ENCODE measurements around the gene ABO. TPM values are rescaled to one million over a fixed set of nuclear protein-coding genes. Genes with fewer than 3 reads are reported as not detected.

ABO gene
- total RNA-seq, 1 experiment from 2014 or later: 0.37 TPM

- no peak overlapping the region for H2AK5ac ChIP-seq (ENCODE audit: insufficient read length, low read length)
- no peak overlapping the region for H3K56ac ChIP-seq (ENCODE audit: insufficient read length, low read depth, low read length)
- H3K9me3 ChIP-seq (ENCODE audit: control insufficient read depth, low read depth, low read length): no peaks in the 10 kb centered on the region
- Mint-ChIP-seq H3K4me3 (no peak overlapping the region), H3K36me3 (ENCODE audit: insufficient read depth in 1 of 3, low read depth in 3 of 3) (peaks cover 9 to 10% (median 9%) of the 10 kb centered on the region in 3 experiments; a peak in 6 of 7 replicates), H3K4me1 (no peaks in the 10 kb centered on the region), H3K9me3 (peaks cover 10 to 12% of the 10 kb centered on the region in 2 experiments), H3K27ac (no peak overlapping the region; a peak in 1 of 7 replicates), H3K27me3 (ENCODE audit: low read depth) (peaks cover 38% of the 10 kb centered on the region)
- H3T11ph ChIP-seq (ENCODE audit: low read length): no peak overlapping the region
- no peak overlapping the region for H2AFZ ChIP-seq (ENCODE audit: low read length)
- no peak overlapping the region for H2BK5ac ChIP-seq (ENCODE audit: insufficient read length, low read length)
- TF ChIP-seq CTCF (conservative IDR thresholded peaks at IDR 0.05): no peak
- H3K23me2 ChIP-seq (ENCODE audit: insufficient read length, low read depth, low read length, poor library complexity, severe bottlenecking): no peaks in the 10 kb centered on the region
- H3K14ac ChIP-seq (ENCODE audit: insufficient read depth, low read length): no peak overlapping the region
- no peak overlapping the region for H2BK15ac ChIP-seq (ENCODE audit: low read depth, low read length)
- no peak overlapping the region for H3K27ac ChIP-seq (ENCODE audit: insufficient read length, low read depth, low read length)
- no peaks in the 10 kb centered on the region for H4K20me1 ChIP-seq (ENCODE audit: control insufficient read depth, insufficient read depth, insufficient read length)
- H3K9ac ChIP-seq (ENCODE audit: extremely low read depth, insufficient read length, low read length): no peak overlapping the region
- H2BK20ac ChIP-seq (ENCODE audit: low read depth, low read length, poor library complexity, severe bottlenecking): no peak overlapping the region
- H4K5ac ChIP-seq (ENCODE audit: insufficient read length, low read depth, low read length): no peak overlapping the region
- no peak overlapping the region for H3K4ac ChIP-seq (ENCODE audit: low read depth, low read length)
- no peaks in the 10 kb centered on the region for H3K79me2 ChIP-seq (ENCODE audit: insufficient read depth, low read length)
- no peak for DNase-seq
- H3K4me2 ChIP-seq (ENCODE audit: insufficient read depth, insufficient read length, low read length): no peak overlapping the region
- no peak overlapping the region for H3K18ac ChIP-seq (ENCODE audit: insufficient read length, low read depth, low read length)
- H3K27me3 ChIP-seq (ENCODE audit: insufficient read depth, low read length): no peaks in the 10 kb centered on the region
- H4K8ac ChIP-seq (replicated peaks; ENCODE audit: insufficient read length, low read depth, low read length): no peak overlapping the region
- H2BK120ac ChIP-seq (ENCODE audit: low read depth, low read length, poor library complexity, severe bottlenecking): no peak overlapping the region
- no peaks in the 10 kb centered on the region for H3K79me1 ChIP-seq (ENCODE audit: insufficient read depth, low read depth, low read length, poor library complexity, severe bottlenecking)
- H4K91ac ChIP-seq (ENCODE audit: insufficient read length, low read depth, low read length): no peak overlapping the region
- no peak overlapping the region for H2BK12ac ChIP-seq (ENCODE audit: insufficient read length, low read depth, low read length)
- no peaks in the 10 kb centered on the region for H3K4me1 ChIP-seq (ENCODE audit: insufficient read depth, low read length)
- H3K23ac ChIP-seq (ENCODE audit: insufficient read length, low read depth, low read length): no peak overlapping the region
- no CpG with 5 or more reads among the region's 6 CpGs for WGBS (ENCODE audit: extremely low coverage, insufficient read length, low lambda C conversion rate)
Observed at GRCh38 chr9:133309608-133310007, 34.6 kb upstream of the ABO start.

Data from H9 (cell line).